CD4-positive, alpha-beta T cell (primary cell): Measurements from ENCODE around the gene MVD. TPM values are rescaled to one million over a fixed set of nuclear protein-coding genes. Genes with fewer than 3 reads are reported as not detected.

Experiments
- ATAC-seq: fragments of 200-7000 bp; cut with Tn5 transposase; one replicate; pipeline ENCODE4 v1.10.0; 2022; ENCODE audit warnings: mild to moderate bottlenecking; ENCODE audit not compliant: poor library complexity
- CTCF ChIA-PET: fragments of 350-600 bp; sonication (Branson Sonifier 250); formaldehyde crosslinking; loops from one replicate; lab custom pipeline; 2021; ENCODE audit warnings: antibody characterized with exemption, inconsistent platforms; lab: Charles Lee
- POLR2A ChIA-PET: fragments of 350-600 bp; sonication (Branson Sonifier 250); formaldehyde crosslinking; loops from one replicate; lab custom pipeline; 2021; ENCODE audit warnings: antibody characterized with exemption, inconsistent platforms; lab: Charles Lee
- DNase-seq, 14 experiments: peaks; one replicate each; pipeline ENCODE4 v3.0.0-alpha.2; 2013 to 2020; ENCODE audit warnings: mixed read lengths in 2 of 14
- H3K27ac ChIP-seq, 2 donors: one replicate each; pipeline versions ENCODE4 v1.5.1 to v1.7.0; 2013; ENCODE audit warnings: low read length in 2 of 2, low read depth in 1 of 2, mild to moderate bottlenecking in 1 of 2
- H3K27me3 ChIP-seq, 2 experiments: 1 replicate in 1 of 2; 2 replicates in 1 of 2; pipeline versions ENCODE4 v1.6.1 to v1.7.0; 2013; ENCODE audit warnings: low read length in 2 of 2, control low read depth in 1 of 2, mild to moderate bottlenecking in 1 of 2, moderate library complexity in 1 of 2; ENCODE audit not compliant: insufficient read depth in 2 of 2, control insufficient read depth in 1 of 2
- H3K36me3 ChIP-seq: one replicate; pipeline ENCODE4 v1.6.1; 2013; ENCODE audit warnings: low read length, control low read depth; ENCODE audit not compliant: insufficient read depth
- H3K4me1 ChIP-seq: one replicate; pipeline ENCODE4 v1.6.1; 2013; ENCODE audit warnings: low read length, control low read depth; ENCODE audit not compliant: insufficient read depth
- H3K4me3 ChIP-seq: one replicate; pipeline ENCODE4 v1.5.1; 2013; ENCODE audit warnings: mild to moderate bottlenecking, low read length, moderate library complexity
- H3K9me3 ChIP-seq, 2 experiments: 1 replicate in 1 of 2; 2 replicates in 1 of 2; pipeline versions ENCODE4 v1.6.1 to v1.7.0; 2013; ENCODE audit warnings: low read length in 2 of 2, mild to moderate bottlenecking in 2 of 2, control low read depth in 1 of 2, moderate library complexity in 1 of 2; ENCODE audit not compliant: control insufficient read depth in 1 of 2, insufficient read depth in 1 of 2
- H3K27ac Mint-ChIP-seq: one replicate; pipeline ENCODE4 v1.8.0; 2020; ENCODE audit warnings: mixed read lengths
- H3K27me3 Mint-ChIP-seq: one replicate; pipeline ENCODE4 v1.8.0; 2021; ENCODE audit warnings: mixed read lengths
- H3K36me3 Mint-ChIP-seq: one replicate; pipeline ENCODE4 v1.8.0; 2021; ENCODE audit warnings: low read depth, mixed read lengths
- H3K4me1 Mint-ChIP-seq: one replicate; pipeline ENCODE4 v1.8.0; 2021; ENCODE audit warnings: low read depth, mixed read lengths
- H3K4me3 Mint-ChIP-seq: one replicate; pipeline ENCODE4 v1.8.0; 2020; ENCODE audit warnings: mild to moderate bottlenecking, mixed read lengths
- H3K9me3 Mint-ChIP-seq: one replicate; pipeline ENCODE4 v1.8.0; 2020; ENCODE audit warnings: mixed read lengths
- intact Hi-C, 2 experiments: fragments of 100-400 bp; cut with DNase I in 1 of 2; cut with micrococcal nuclease in 1 of 2; formaldehyde crosslinking; loops; one replicate each; pipeline versions ENCODE4 v1.15.1 to v1.9.0; 2023 to 2025; cut with DNase I, micrococcal nuclease
- total RNA-seq, 174 experiments: library from RNA in 2 of 174; stranded (reverse) in 2 of 174; gene quantifications; one replicate each; pipeline ENCODE4 v1.2.3 and lab custom pipeline; 2021 to 2026
- TF ChIP-seq, protein P1 (sequence below): fragments of 200-600 bp; IDR thresholded peaks from one replicate; pipeline ENCODE4 v1.8.0; 2022; ENCODE audit warnings: antibody characterized with exemption, mild to moderate bottlenecking

The MVD gene
- total RNA-seq, 2 experiments from 2014 or later, result 74.2 to 76.9 TPM

DNA sequence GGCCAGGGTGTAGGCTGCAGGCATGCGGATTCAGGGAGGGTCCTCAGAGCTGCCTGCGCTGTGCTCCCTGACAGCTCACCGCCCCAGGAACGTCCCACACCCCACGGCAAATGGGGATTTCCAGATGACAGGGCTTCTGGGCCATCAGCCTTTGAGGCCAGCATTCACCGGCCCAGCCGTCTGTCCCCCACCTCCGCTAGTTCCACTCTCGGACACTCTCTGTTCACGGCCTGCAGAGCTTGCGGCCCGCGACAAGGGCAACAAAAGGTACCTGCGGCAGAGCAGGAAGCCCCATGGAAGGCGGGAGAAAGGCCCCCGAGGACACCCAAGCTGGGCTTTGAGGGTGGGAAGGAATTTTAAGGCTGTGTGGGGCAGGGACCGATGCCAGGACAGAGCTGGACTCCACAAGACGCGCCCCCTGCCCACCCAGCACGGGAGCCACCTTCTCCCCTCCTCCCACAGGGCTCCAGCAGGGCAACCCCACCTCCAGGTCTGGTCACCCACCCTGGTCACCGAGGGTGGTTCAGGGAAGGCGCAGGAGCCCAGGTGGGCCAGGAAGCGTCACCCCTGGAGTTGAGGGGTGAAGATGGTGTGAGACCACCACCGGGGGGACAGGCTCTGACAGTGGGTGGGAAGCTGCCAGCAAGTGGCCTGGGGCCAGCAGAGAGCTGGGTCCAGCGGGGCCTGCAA, 6.5 kb downstream of the MVD start:
- CTCF ChIA-PET, result no interaction called here
- Histone ChIP-seq H3K36me3 (peaks cover 16% of the 10 kb centered on the region), H3K4me3 (no peak overlapping the region), H3K4me1 (peaks cover 14% of the 10 kb centered on the region), H3K27me3 (no peaks in the 10 kb centered on the region), H3K9me3 (no peaks in the 10 kb centered on the region), H3K27ac (no peak overlapping the region)
- intact Hi-C loops, result no loop called here
- H3K4me3 Mint-ChIP-seq, result no peak overlapping the region
- peaks cover 6% of the 10 kb centered on the region for H3K36me3 Mint-ChIP-seq
- TF ChIP-seq, protein P1, sequence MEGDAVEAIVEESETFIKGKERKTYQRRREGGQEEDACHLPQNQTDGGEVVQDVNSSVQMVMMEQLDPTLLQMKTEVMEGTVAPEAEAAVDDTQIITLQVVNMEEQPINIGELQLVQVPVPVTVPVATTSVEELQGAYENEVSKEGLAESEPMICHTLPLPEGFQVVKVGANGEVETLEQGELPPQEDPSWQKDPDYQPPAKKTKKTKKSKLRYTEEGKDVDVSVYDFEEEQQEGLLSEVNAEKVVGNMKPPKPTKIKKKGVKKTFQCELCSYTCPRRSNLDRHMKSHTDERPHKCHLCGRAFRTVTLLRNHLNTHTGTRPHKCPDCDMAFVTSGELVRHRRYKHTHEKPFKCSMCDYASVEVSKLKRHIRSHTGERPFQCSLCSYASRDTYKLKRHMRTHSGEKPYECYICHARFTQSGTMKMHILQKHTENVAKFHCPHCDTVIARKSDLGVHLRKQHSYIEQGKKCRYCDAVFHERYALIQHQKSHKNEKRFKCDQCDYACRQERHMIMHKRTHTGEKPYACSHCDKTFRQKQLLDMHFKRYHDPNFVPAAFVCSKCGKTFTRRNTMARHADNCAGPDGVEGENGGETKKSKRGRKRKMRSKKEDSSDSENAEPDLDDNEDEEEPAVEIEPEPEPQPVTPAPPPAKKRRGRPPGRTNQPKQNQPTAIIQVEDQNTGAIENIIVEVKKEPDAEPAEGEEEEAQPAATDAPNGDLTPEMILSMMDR, result no peak
- no peaks in the 10 kb centered on the region for H3K9me3 Mint-ChIP-seq
- H3K4me1 Mint-ChIP-seq, result peaks cover 3% of the 10 kb centered on the region
- POLR2A ChIA-PET, result no interaction called here
- H3K27ac Mint-ChIP-seq, result no peak overlapping the region
- DNase-seq, result peak in 1 of 14 experiments; percentile 28
- H3K27me3 Mint-ChIP-seq, result no peaks in the 10 kb centered on the region
- no peak for ATAC-seq

DNA sequence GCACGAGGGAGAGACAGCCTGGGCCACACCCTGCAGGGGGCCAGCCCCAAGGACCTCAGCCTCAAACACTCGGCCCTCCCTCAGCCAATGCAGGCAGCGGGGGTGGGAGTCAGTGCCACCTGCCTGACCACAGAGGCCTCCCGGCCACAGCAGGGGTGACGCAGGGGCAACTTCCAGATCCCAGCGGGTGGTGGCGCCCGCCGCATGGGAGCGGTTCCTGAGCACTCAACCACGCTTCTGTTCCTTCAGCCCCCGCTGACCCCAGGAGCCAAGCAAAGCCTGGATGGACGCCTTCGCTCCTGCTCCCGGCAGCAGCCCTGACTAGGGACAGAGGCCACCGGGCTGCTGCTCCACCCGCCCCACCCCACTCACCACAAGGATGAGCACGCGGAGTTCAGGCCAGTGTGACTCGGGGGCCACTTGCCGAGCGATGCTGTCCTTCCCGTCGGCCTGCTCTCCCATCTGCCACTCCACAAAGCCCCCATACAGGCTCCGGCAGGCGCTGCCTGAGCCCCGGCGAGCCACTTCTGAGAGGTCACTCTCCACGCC, 7.1 kb downstream of the MVD start:
- no peaks in the 10 kb centered on the region for H3K9me3 ChIP-seq
- TF ChIP-seq, protein P1, result no peak
- ChIA-PET POLR2A (no interaction called here), CTCF (no interaction called here)
- Mint-ChIP-seq H3K27me3 (no peaks in the 10 kb centered on the region), H3K4me3 (no peak overlapping the region), H3K36me3 (peaks cover 12% of the 10 kb centered on the region), H3K27ac (no peak overlapping the region), H3K4me1 (peaks cover 8% of the 10 kb centered on the region), H3K9me3 (no peaks in the 10 kb centered on the region)
- peaks cover 16% of the 10 kb centered on the region for H3K36me3 ChIP-seq
- ATAC-seq, result no peak
- DNase-seq, result peak in 1 of 14 experiments; percentile 23
- peaks cover 19% of the 10 kb centered on the region for H3K4me1 ChIP-seq
- H3K4me3 ChIP-seq, result no peak overlapping the region
- H3K27ac ChIP-seq, result no peak overlapping the region
- no peaks in the 10 kb centered on the region for H3K27me3 ChIP-seq
- intact Hi-C loops, result no loop called here

DNA sequence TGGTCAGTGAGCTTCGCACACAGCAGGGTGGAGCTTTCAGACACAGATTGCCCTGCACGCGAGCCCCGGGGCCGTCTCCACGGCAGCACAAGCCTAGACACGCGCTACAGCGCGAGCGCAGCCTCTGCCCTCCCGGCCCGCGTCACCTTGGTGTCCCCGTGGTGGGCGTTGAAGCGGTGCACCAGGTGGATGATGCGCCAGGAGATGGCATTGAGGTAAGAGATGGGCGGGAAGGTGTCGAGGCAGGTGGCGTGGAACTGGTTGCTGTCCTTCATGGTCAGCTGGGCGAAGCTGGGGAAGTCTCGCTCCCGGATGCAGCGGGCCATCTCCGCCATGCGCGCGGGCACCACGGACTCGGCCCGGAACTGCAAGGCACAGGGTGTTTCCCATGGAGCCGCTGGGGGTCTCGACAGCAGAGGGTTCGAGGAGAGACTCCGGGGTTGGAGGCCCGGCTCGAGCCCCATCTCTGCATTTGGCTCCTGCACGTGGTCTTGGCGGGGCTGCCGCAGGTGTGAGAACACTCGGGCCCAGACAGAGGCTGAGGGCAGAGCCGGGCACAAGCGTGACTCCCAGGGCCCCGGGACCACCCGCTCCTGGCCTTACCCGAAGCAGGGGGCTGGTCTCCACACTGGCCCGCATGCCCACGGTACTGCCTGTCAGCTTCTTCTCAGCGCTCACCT, 7.7 kb downstream of the MVD start:
- H3K4me1 Mint-ChIP-seq, result peaks cover 8% of the 10 kb centered on the region
- peaks cover 16% of the 10 kb centered on the region for H3K36me3 ChIP-seq
- peak overlapping the region; percentile 33 for H3K27ac Mint-ChIP-seq
- DNase-seq (no peak), ATAC-seq (no peak)
- no peak overlapping the region for H3K27ac ChIP-seq
- no peaks in the 10 kb centered on the region for H3K9me3 ChIP-seq
- no peaks in the 10 kb centered on the region for H3K27me3 Mint-ChIP-seq
- intact Hi-C loops, result no loop called here
- H3K9me3 Mint-ChIP-seq, result no peaks in the 10 kb centered on the region
- no peak overlapping the region for H3K4me3 ChIP-seq
- ChIA-PET CTCF (no interaction called here), POLR2A (no interaction called here)
- no peaks in the 10 kb centered on the region for H3K27me3 ChIP-seq
- H3K4me1 ChIP-seq, result peaks cover 20% of the 10 kb centered on the region
- H3K4me3 Mint-ChIP-seq, result no peak overlapping the region
- TF ChIP-seq, protein P1, result no peak
- peaks cover 13% of the 10 kb centered on the region for H3K36me3 Mint-ChIP-seq
